ENCODE data around the gene TLR2.

TLR2 gene

DNA sequence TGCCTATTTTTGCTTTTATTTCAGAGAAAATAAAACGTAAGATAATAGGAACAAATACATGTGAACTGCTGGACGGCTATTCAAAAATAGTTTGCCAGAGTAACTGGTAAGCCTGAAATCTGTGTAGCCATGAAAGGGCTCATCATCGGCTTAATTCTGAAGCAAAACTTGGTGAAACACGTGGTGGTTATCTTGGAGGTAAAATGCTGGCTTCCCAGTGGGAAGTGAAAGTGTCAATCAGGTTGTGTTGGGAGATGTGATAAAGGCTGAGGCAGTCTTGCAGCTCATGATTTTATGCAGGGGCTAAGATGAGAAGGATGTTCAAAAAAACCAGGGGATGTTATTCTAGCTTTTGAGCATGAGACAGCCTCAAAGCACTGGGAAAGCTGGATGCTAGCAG lies 36.1 kb upstream of the TLR2 start:
- no peak overlapping the region for H3K4me3 ChIP-seq (ENCODE audit: low read length, poor library complexity, severe bottlenecking)
- no peaks in the 10 kb centered on the region for H3K9me2 ChIP-seq (replicated peaks; ENCODE audit: low read depth, low read length)
- TF ChIP-seq CTCF (conservative IDR thresholded peaks at IDR 0.05; ENCODE audit: low read length) (no peak), EZH2phosphoT487 (IDR thresholded peaks at IDR 0.05; ENCODE audit: borderline replicate concordance) (no peak)
- no peaks in the 10 kb centered on the region for H3K27me3 ChIP-seq (ENCODE audit: insufficient read depth, low read length, poor library complexity, severe bottlenecking)
- H3K9ac ChIP-seq (ENCODE audit: low read depth, low read length, poor library complexity, severe bottlenecking) = no peak overlapping the region
- no peaks in the 10 kb centered on the region for H3K79me2 ChIP-seq (ENCODE audit: insufficient read depth, low read length)
- H3K36me3 ChIP-seq (ENCODE audit: insufficient read depth, low read length) = no peaks in the 10 kb centered on the region
- H4K20me1 ChIP-seq (ENCODE audit: insufficient read depth, low read length, poor library complexity, severe bottlenecking) = no peaks in the 10 kb centered on the region
- H2AFZ ChIP-seq (ENCODE audit: low read length) = no peak overlapping the region; the same call in 1 of the 2 replicates
- H3F3A ChIP-seq (ENCODE audit: low read depth) = no peaks in the 10 kb centered on the region
- peaks cover 19% of the 10 kb centered on the region for H3K4me1 ChIP-seq (ENCODE audit: insufficient read depth, low read length, poor library complexity, severe bottlenecking)
- no peak overlapping the region for H3K4me2 ChIP-seq (ENCODE audit: low read depth, low read length, poor library complexity, severe bottlenecking)
- H3K9me3 ChIP-seq (ENCODE audit: insufficient read depth, low read depth, low read length) = no peaks in the 10 kb centered on the region

- no peak overlapping the region for H3K9ac ChIP-seq (ENCODE audit: low read depth, low read length, poor library complexity, severe bottlenecking)
- H3K4me2 ChIP-seq (ENCODE audit: low read depth, low read length, poor library complexity, severe bottlenecking) = no peak overlapping the region
- no peak overlapping the region for H3K4me3 ChIP-seq (ENCODE audit: low read length, poor library complexity, severe bottlenecking)
- H3F3A ChIP-seq (ENCODE audit: low read depth) = no peaks in the 10 kb centered on the region
- no peaks in the 10 kb centered on the region for H4K20me1 ChIP-seq (ENCODE audit: insufficient read depth, low read length, poor library complexity, severe bottlenecking)
- H3K79me2 ChIP-seq (ENCODE audit: insufficient read depth, low read length) = no peaks in the 10 kb centered on the region
- TF ChIP-seq EZH2phosphoT487 (IDR thresholded peaks at IDR 0.05; ENCODE audit: borderline replicate concordance) (no peak), CTCF (conservative IDR thresholded peaks at IDR 0.05; ENCODE audit: low read length) (peak; percentile 62)
- H3K27me3 ChIP-seq (ENCODE audit: insufficient read depth, low read length, poor library complexity, severe bottlenecking) = no peaks in the 10 kb centered on the region
- H2AFZ ChIP-seq (ENCODE audit: low read length) = no peak overlapping the region
- H3K9me3 ChIP-seq (ENCODE audit: insufficient read depth, low read depth, low read length) = no peaks in the 10 kb centered on the region
- no peaks in the 10 kb centered on the region for H3K36me3 ChIP-seq (ENCODE audit: insufficient read depth, low read length)
- H3K4me1 ChIP-seq (ENCODE audit: insufficient read depth, low read length, poor library complexity, severe bottlenecking) = peaks cover 19% of the 10 kb centered on the region
- no peaks in the 10 kb centered on the region for H3K9me2 ChIP-seq (replicated peaks; ENCODE audit: low read depth, low read length)
These were observed 34.5 kb upstream of the TLR2 start for GRCh38 chr4:153649572-153649991.

GRCh38 chr4:153651116-153651515 lies 33.0 kb upstream of the TLR2 start:
- Histone ChIP-seq H3K79me2 (ENCODE audit: insufficient read depth, low read length) (no peaks in the 10 kb centered on the region), H3K9me2 (replicated peaks; ENCODE audit: low read depth, low read length) (no peaks in the 10 kb centered on the region), H3K4me2 (ENCODE audit: low read depth, low read length, poor library complexity, severe bottlenecking) (peak overlapping the region; percentile 32), H3K9me3 (ENCODE audit: insufficient read depth, low read depth, low read length) (no peaks in the 10 kb centered on the region), H4K20me1 (ENCODE audit: insufficient read depth, low read length, poor library complexity, severe bottlenecking) (no peaks in the 10 kb centered on the region), H3K4me1 (ENCODE audit: insufficient read depth, low read length, poor library complexity, severe bottlenecking) (peaks cover 19% of the 10 kb centered on the region), H3K36me3 (ENCODE audit: insufficient read depth, low read length) (no peaks in the 10 kb centered on the region), H3K4me3 (ENCODE audit: low read length, poor library complexity, severe bottlenecking) (no peak overlapping the region), H3K9ac (ENCODE audit: low read depth, low read length, poor library complexity, severe bottlenecking) (peak overlapping the region; percentile 11), H3F3A (ENCODE audit: low read depth) (no peaks in the 10 kb centered on the region), H2AFZ (ENCODE audit: low read length) (peak overlapping the region; percentile 87), H3K27me3 (ENCODE audit: insufficient read depth, low read length, poor library complexity, severe bottlenecking) (no peaks in the 10 kb centered on the region)
- TF ChIP-seq EZH2phosphoT487 (IDR thresholded peaks at IDR 0.05; ENCODE audit: borderline replicate concordance) (no peak), CTCF (conservative IDR thresholded peaks at IDR 0.05; ENCODE audit: low read length) (no peak)

All from Loucy (cell line).